T-helper 17 cell (primary cell): ENCODE measurements around the gene FASTK. TPM values are rescaled to one million over a fixed set of nuclear protein-coding genes. Genes with fewer than 3 reads are reported as not detected.

ENCODE experiments used
- ATAC-seq: fragments of 150-1000 bp; cut with Tn5 transposase; 2 replicates; pipeline ENCODE4 v1.10.0; 2021; ENCODE audit warnings: mild to moderate bottlenecking, moderate library complexity
- DNase-seq, 3 donors: peaks; one replicate each; pipeline versions ENCODE4 v3.0.0 to v3.0.0-alpha.2; 2020 to 2021
- H3K9me3 ChIP-seq: one replicate; pipeline ENCODE4 v1.7.0; 2013; ENCODE audit warnings: low read length, mild to moderate bottlenecking; ENCODE audit not compliant: control insufficient read depth, poor library complexity, severe bottlenecking
- H3K27ac Mint-ChIP-seq: one replicate; pipeline ENCODE4 v1.8.0; 2022; ENCODE audit warnings: mild to moderate bottlenecking, moderate library complexity, mixed read lengths
- H3K27me3 Mint-ChIP-seq: one replicate; pipeline ENCODE4 v1.8.0; 2022; ENCODE audit warnings: mixed read lengths
- H3K36me3 Mint-ChIP-seq: one replicate; pipeline ENCODE4 v1.8.0; 2022; ENCODE audit warnings: low read depth, mixed read lengths
- H3K4me1 Mint-ChIP-seq: one replicate; pipeline ENCODE4 v1.8.0; 2022; ENCODE audit warnings: mild to moderate bottlenecking, mixed read lengths
- H3K4me3 Mint-ChIP-seq: one replicate; pipeline ENCODE4 v1.8.0; 2022; ENCODE audit warnings: mild to moderate bottlenecking, moderate library complexity, mixed read lengths
- total RNA-seq, 4 donors: library from RNA in 2 of 4; stranded (reverse) in 2 of 4; gene quantifications; one replicate each; pipeline ENCODE4 v1.2.3 and lab custom pipeline; 2022 to 2026

FASTK gene
- total RNA-seq, 2 donors from 2014 or later = 67.7 to 82.2 TPM

DNA sequence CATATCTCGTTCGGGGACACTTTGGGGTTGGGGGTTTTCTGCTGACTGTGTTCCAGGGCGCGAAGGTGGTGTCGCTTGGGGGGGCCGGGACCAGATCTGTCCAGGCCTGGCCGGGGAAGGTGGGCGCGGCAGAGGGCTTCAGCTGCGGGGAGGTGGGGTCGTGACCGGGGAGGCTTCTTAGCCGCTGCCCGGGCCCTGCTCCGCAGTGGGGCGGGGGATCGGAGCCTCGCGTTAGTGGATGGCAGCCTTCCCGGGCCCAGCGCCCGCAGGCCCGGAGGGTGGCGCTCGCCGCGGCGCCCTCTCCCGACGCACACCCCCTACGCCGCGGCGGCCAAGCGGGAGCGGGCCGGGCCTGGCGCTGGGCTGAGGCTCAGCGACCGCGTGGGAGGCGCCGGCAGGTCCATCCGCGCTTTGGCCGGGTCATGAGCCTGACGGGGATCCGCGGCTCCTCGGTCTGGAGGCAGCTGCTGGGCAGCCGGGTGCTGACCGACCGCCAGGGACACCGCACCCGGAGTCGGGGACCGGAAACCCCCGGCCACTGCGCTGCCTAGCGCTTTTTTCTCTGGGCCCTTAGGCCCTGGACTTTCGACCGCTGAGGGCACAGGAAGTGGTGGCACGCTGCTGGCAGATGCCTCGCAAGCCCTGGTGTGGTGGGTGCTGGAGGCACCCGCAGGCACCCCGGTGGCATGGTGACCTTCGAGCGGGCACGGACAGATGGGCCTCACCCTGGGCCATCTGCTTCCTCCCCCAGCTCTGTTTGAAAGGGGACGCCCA is 6.8 kb upstream of the FASTK start:
- peak overlapping the region; percentile 89 for H3K4me3 Mint-ChIP-seq
- peak; percentile 24 for ATAC-seq
- H3K27me3 Mint-ChIP-seq = no peaks in the 10 kb centered on the region
- H3K9me3 ChIP-seq = no peaks in the 10 kb centered on the region
- H3K36me3 Mint-ChIP-seq = peaks cover 3% of the 10 kb centered on the region
- no peak for DNase-seq
- peaks cover 38% of the 10 kb centered on the region for H3K4me1 Mint-ChIP-seq
- peak overlapping the region; percentile 27 for H3K27ac Mint-ChIP-seq

DNA sequence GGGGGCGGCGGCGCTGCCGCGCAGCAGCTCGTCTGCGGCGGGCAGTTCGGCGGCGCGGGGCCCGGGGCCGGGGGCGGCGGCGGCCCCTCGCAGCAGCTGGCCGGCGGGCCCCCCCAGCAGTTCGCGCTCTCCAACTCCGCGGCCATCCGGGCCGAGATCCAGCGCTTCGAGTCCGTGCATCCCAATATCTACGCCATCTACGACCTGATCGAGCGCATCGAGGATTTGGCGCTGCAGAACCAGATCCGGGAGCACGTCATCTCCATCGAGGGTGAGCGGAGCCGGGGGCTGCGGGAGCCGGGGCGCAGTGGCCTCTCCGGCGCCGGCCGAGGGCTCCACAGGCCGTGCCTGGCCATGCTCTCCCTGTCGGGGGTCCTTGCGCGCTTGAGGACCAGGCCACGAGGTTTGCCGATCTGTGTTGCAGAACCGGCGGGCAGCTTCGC is 6.2 kb upstream of the FASTK start:
- no peaks in the 10 kb centered on the region for H3K27me3 Mint-ChIP-seq
- ATAC-seq (no peak), DNase-seq (no peak)
- no peak overlapping the region for H3K27ac Mint-ChIP-seq
- H3K9me3 ChIP-seq = no peaks in the 10 kb centered on the region
- peaks cover 38% of the 10 kb centered on the region for H3K4me1 Mint-ChIP-seq
- H3K36me3 Mint-ChIP-seq = peaks cover 3% of the 10 kb centered on the region
- peak overlapping the region; percentile 89 for H3K4me3 Mint-ChIP-seq

DNA sequence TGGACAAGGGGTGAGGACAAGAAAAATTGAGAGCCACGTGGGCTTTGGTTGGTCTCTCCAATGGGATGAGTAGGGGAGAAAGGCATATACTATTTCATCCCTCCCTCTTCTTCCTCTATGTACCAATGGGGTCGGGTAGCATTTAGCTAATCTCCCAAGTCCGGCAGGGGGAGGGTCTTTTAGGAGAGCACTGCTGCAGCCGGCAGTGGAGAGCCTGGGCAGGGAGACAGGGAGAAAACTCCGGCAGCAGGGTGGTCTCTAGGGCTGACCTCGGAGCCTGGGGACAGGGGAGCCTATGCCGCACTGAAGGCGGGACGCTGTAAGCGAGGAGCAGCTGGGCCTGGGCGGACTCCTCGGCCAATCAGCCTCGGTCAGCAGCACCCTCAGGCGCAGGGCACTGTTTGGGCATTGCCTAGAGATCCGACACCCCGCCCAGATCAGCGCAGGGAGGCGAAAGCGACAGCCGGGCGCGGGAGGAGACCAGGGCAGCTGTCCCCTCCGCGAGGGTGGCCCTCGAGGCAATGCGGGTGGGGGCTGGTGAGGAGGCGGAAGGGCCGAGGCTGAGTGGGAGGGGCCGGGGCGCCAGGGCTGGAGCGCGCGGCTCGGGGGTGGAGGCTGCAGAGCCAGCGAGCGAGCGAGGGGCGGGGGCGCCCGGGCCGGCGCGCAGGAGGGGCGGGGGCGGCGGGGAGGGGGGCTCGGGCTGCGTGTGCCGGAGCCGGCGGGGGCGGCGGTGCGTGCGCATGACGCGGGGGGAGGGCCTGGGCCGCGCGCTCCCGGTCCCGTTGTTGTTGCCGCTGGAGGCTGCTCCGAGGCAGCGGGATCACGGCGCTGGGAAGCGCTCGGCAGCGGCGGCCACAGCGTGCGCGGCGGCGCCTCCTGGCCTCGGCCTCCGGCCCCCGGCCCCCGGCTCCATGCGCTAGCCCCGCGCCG is 5.3 kb upstream of the FASTK start, which contains the start of gene AGAP3:
Gene AGAP3 (plus strand): TSS at position 785 of the 930 bp plus-strand sequence. CDS start 267 bp downstream, outside the sequence.
- H3K9me3 ChIP-seq = no peaks in the 10 kb centered on the region
- Mint-ChIP-seq H3K36me3 (peaks cover 3% of the 10 kb centered on the region), H3K4me1 (peaks cover 30% of the 10 kb centered on the region), H3K27me3 (no peaks in the 10 kb centered on the region), H3K4me3 (peak within 1 kb of the TSS; percentile 92), H3K27ac (peak within 1 kb of the TSS; percentile 96)
- ATAC-seq (peak; percentile 1), DNase-seq (peak in 2 of 3 donors; percentile 65 to 66)

DNA sequence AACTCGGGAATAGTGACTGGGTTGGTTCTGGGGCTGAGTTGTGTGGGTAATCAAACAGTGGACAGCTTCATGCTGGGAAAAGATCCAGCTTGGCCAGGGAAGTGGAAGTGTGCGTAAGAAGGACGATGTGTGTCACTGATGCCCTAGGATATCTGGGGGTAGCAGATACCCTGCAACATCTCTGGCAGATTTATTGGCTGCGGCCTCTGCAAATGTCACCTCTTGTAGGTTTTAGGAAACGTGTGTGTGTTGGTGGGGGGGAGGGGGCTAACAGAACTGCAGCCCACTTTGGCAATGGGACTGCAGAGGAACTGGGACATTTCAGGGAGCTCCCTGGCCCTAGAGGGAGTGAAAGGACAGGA is 4.7 kb upstream of the FASTK start:
- Mint-ChIP-seq H3K27me3 (no peaks in the 10 kb centered on the region), H3K4me3 (peak overlapping the region; percentile 92), H3K4me1 (peaks cover 30% of the 10 kb centered on the region), H3K27ac (peak overlapping the region; percentile 96), H3K36me3 (peaks cover 3% of the 10 kb centered on the region)
- no peaks in the 10 kb centered on the region for H3K9me3 ChIP-seq
- DNase-seq (no peak), ATAC-seq (no peak)

DNA sequence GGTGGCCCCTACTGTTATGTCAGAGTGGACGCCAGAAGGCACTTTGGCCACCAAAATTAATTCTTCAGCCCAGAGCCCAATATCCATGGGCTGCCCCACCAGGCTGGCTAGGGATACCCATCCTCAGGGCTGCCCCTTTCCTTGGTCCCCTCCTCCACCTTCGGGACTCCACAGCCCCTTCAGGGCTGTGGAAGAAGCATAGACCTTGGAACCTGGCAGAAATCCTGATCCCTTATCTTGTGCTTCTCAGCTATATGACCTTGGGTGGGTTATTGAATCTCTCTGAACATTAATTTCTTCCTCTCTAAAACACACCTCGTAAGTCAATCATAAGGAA is 3.2 kb upstream of the FASTK start:
- DNase-seq (no peak), ATAC-seq (no peak)
- no peaks in the 10 kb centered on the region for H3K27me3 Mint-ChIP-seq
- peaks cover 27% of the 10 kb centered on the region for H3K4me1 Mint-ChIP-seq
- H3K36me3 Mint-ChIP-seq = peaks cover 3% of the 10 kb centered on the region
- no peaks in the 10 kb centered on the region for H3K9me3 ChIP-seq
- peak overlapping the region; percentile 96 for H3K27ac Mint-ChIP-seq
- peak overlapping the region; percentile 97 for H3K4me3 Mint-ChIP-seq

DNA sequence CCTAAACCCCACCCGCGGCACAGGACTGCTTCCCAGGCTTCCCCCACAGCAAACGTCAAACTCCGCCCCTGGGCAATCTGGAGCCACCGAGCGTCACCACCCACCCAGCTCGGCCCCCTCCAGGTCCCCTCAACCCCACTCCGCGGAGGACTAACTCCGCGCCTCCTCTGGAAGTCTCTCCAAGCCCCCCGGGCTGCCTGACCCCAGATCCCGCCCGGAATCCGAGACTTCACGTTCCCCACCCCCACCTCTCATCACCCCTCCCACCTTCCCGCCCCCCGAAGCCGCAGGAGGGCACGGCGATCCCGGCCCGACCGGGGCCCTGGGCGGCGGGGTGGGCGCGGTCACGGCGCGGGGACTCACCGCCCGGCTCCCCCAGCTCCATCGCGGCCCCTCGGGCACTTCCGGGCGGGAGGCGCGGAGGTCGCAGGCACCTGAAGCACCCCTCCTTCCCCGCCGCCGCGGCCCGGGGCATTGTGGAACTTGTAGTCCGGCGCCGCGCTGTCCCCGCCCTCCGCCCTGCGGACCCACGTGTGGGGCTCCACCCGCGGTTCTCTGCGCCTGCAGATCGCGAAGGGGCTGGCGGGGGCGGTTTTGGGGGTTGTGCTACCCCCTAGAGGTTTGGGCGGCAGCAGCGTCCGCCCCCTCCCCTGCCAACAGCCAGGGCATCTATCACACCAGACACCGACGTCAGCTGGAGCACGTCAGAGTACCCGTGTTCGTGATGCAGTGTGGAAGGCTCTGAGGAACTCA is 2.6 kb upstream of the FASTK start, which contains the start of gene TMUB1:
Gene TMUB1 (minus strand): TSS at position 423 of the 753 bp plus-strand sequence. CDS start 930 bp downstream, outside the sequence.
- peak; percentile 82 to 88 (median 87) for DNase-seq
- Mint-ChIP-seq H3K4me1 (peaks cover 27% of the 10 kb centered on the region), H3K27me3 (no peaks in the 10 kb centered on the region)

DNA sequence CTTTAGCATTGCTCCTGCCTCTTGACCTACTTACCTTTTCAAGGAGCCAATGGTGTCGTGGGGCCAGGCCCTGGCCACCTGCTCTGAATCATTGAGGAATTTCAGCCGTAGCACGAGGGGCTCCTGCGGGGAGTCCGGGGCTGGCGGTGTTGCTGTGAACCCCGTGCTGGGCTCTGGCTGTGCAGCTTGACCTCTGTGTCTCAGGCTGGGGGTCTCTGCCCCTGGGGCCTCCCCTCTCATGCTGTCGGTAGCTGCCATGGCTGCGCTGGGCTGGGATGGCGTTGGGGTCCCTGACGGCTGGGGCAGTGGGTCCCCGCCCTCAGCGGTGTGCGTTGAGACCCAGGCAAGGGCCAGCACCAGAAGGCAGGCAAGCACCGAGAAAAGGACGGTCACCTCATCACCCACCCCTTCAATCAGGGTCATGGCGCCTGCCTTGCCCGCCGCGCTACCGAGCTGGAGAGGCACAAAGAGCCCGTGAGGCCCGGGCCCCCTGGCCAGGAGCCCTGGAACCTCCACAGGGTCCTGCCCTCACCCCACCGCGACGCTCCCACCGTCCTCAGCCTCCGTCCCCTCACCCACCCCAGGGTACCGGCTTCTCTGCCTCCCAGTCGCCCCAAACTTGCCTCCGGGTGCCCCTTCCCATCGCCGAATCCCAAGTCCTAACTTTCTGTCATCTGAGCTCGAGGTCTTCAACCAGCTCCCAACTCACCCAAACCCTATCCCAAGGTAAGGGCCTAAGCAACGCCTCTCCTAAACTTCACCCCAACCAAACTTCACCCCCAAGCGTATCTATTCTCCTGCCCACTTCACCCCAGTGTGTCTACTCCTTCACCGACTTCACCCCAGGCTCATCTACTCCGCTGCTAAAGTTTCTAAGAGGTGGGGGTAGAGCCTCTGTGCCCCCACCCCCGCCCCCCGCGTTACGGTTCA is 1.8 kb upstream of the FASTK start:
- ATAC-seq (no peak), DNase-seq (no peak)
- Mint-ChIP-seq H3K4me1 (peaks cover 27% of the 10 kb centered on the region), H3K4me3 (peak overlapping the region; percentile 97), H3K27ac (peak overlapping the region; percentile 96), H3K36me3 (peaks cover 3% of the 10 kb centered on the region), H3K27me3 (no peaks in the 10 kb centered on the region)
- H3K9me3 ChIP-seq = no peaks in the 10 kb centered on the region

More for the DNA sequence above, 2.6 kb upstream of the FASTK start, which contains the start of gene TMUB1:
- Mint-ChIP-seq H3K4me3 (peak within 1 kb of the TSS; percentile 97), H3K36me3 (peaks cover 3% of the 10 kb centered on the region), H3K27ac (peak within 1 kb of the TSS; percentile 96)
- no peaks in the 10 kb centered on the region for H3K9me3 ChIP-seq
- peak; percentile 71 for ATAC-seq

DNA sequence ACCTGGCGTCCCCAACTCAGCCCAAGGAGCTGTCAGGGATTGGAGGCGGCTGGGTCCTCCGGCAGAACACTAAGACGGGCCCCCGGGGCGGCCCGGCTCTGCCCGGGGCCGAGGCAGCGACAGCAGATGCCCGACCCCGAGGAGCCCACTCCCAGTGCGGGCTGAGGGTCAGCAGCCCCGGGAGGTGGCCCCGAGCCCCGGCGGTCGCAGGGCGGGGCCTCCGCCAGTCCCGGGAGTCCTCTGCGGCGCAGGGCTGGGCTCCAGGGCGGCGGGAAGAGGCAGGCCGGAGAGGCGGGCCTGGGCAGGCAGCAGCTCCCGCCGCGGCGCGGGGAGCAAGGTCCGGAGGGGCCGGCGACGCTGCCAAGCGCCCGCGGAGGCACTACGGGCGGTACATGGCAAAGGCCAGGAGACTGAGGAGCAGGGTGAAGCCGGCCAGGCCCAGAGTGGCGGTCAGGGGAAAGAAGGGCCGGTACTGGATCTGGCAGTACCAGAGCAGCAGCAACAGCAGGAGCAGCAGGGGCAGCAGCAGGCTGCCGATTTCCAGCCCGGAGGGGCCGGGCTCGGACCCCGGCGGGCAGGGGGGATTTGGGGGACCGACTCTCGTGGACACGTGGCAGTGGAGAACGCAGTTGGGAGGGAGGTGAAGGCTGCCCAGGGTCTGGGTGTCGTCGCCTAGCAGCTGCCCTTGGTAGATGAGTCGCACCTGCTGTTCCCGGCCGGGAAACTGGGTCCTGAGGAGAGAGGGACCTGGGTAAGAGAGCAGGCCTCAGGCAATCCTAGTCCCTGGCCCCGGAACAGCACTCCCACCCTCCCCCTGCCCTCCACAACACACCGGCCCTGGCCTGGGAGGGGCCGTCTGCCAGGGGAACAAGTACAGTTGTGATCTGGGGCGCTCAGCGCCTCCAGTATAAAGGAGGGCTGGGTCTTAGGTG is 827 bp upstream of the FASTK start:
- H3K36me3 Mint-ChIP-seq = peaks cover 3% of the 10 kb centered on the region
- ATAC-seq = no peak

DNA sequence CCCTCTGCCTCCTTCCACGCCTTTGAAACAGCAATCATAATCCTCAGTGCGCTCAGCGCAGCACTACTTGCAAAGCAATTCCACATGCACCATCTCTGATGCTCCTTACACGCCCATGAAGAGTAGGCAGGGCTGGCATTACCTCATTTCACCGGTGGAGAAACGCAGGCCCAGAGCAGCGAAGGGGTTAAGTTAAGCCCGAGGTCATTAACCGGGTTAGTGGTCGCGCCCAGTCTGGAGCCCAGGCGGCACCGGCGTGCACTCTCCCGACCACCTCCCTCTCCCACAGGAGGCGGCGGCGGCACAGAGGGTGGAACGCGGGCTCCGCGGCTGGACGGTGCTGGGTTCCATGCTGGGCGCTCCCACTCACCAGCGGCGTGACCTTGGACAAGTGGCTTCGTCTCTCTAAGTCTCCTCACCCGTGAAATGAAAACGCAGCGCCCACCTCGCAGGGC is 515 bp downstream of the FASTK start:
- peaks cover 3% of the 10 kb centered on the region for H3K36me3 Mint-ChIP-seq
- peak overlapping the region; percentile 49 for H3K27ac Mint-ChIP-seq
- no peaks in the 10 kb centered on the region for H3K9me3 ChIP-seq
- H3K4me3 Mint-ChIP-seq = peak overlapping the region; percentile 84
- ATAC-seq = peak; percentile 2
- no peak for DNase-seq
- no peaks in the 10 kb centered on the region for H3K27me3 Mint-ChIP-seq
- H3K4me1 Mint-ChIP-seq = peaks cover 20% of the 10 kb centered on the region

More for the DNA sequence above, 827 bp upstream of the FASTK start:
- no peaks in the 10 kb centered on the region for H3K9me3 ChIP-seq
- H3K27ac Mint-ChIP-seq = no peak overlapping the region
- H3K4me3 Mint-ChIP-seq = peak overlapping the region; percentile 97
- H3K4me1 Mint-ChIP-seq = peaks cover 27% of the 10 kb centered on the region
- H3K27me3 Mint-ChIP-seq = no peaks in the 10 kb centered on the region
- DNase-seq = no peak

DNA sequence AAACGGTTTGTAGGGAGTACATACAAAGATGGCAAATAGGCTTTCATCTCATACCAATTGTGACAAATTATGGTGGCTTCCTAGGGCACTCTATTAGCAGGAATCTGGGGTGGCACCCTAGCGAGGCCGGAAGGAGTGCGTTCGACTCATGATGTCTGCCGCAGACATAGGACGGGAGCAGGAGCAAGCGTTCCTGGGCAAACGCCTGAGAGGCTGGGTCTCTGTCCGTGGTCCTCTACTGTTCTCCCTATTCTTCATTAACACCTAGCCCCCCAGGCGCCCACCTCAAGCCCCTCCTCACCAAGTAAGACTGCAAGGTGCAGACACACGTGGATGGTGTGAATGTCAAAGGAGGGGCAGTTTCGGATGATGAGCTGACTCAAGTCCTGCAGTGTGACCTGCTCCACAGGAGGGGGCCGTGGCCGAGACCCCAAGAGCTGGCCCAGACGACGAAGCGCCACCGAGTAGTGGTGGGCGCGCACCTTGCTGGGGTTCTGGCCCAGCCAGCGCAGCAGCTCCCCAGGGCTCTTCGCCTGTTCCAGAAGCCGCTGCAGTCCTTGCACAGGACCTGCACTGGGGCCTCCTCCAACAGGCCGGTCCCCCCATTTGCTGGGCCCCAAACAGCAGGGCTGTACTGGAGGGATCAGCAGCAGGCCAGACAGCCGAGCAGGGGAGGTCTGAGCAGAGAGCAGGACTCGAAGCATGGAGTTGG is 1.3 kb downstream of the FASTK start:
- H3K4me1 Mint-ChIP-seq = peaks cover 16% of the 10 kb centered on the region
- H3K9me3 ChIP-seq = no peaks in the 10 kb centered on the region
- peak overlapping the region; percentile 84 for H3K4me3 Mint-ChIP-seq
- peak overlapping the region; percentile 49 for H3K27ac Mint-ChIP-seq
- no peaks in the 10 kb centered on the region for H3K27me3 Mint-ChIP-seq
- peaks cover 3% of the 10 kb centered on the region for H3K36me3 Mint-ChIP-seq
- DNase-seq (no peak), ATAC-seq (no peak)
